ENCODE results near the gene PLCL2. TPM values are rescaled to one million over a fixed set of nuclear protein-coding genes. Genes with fewer than 3 reads are reported as not detected.
"Not testable (repeated sequence)": the region's sequence is repeated elsewhere in the genome, so short reads cannot be mapped to it uniquely, and the experiment has no call there.

The PLCL2 gene
- total and polyA plus RNA-seq, 4 donors, result 1.5 to 16.5 (median 9.4) TPM

DNA sequence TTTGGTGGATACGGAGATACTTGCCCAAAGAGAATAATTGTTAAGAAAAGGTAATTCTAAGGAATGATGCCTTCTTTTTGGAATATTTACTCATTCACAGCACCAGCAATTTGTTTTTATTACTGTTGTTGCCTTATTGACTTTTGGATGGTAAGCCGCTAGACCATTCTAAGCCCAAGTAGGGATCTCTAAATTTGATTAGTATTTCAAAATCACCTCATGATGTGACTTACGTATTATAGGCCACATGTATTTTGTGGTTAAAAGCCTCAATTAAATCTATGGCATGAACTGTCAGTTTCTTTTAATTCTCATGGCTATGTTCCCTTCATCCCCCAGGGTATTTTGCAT lies 94.1 kb downstream of the PLCL2 start:
- TF ChIP-seq YY1 (IDR thresholded peaks at IDR 0.05), result peak; percentile 7
- TF ChIP-seq SP1 (IDR thresholded peaks at IDR 0.05), result peak; percentile 20
- TF ChIP-seq HNF4A (conservative IDR thresholded peaks at IDR 0.05), result peak in 1 of 2 donors; percentile 52
- TF ChIP-seq GABPA (IDR thresholded peaks at IDR 0.05 in 1 of 2, conservative IDR thresholded peaks at IDR 0.05 in 1 of 2), result no peak
- TF ChIP-seq NR2F2 (IDR thresholded peaks at IDR 0.05), result no peak
- TF ChIP-seq FOXA2 (IDR thresholded peaks at IDR 0.05), result peak; percentile 8
- peaks cover 0 to 10% (median 0%) of the 10 kb centered on the region in 4 donors for H3K4me1 ChIP-seq (ENCODE audit: control insufficient read depth in 4 of 4, insufficient read depth in 4 of 4, low read length in 3 of 4)
- DNase-seq (ENCODE audit: low spot score), result no peak
- H3K27ac ChIP-seq (ENCODE audit: low read depth in 1 of 2, low read length in 2 of 2), result no peak overlapping the region
- H3K4me3 ChIP-seq (ENCODE audit: low read depth in 1 of 3, low read length in 3 of 3), result no peak overlapping the region
- 31% methylated on average over 3 of the region's 3 CpGs for WGBS
- no peaks in the 10 kb centered on the region for H3K27me3 ChIP-seq (ENCODE audit: control insufficient read depth in 4 of 4, insufficient read depth in 4 of 4, low read length in 3 of 4)
- H3K36me3 ChIP-seq (ENCODE audit: control insufficient read depth in 4 of 4, insufficient read depth in 3 of 4, low read depth in 1 of 4, low read length in 3 of 4), result no peaks in the 10 kb centered on the region
- no peak overlapping the region for H3K9ac ChIP-seq (ENCODE audit: low read depth in 1 of 2, low read length in 2 of 2)
- no peaks in the 10 kb centered on the region for H3K9me3 ChIP-seq (ENCODE audit: control insufficient read depth in 4 of 4, low read length in 3 of 4)

DNA sequence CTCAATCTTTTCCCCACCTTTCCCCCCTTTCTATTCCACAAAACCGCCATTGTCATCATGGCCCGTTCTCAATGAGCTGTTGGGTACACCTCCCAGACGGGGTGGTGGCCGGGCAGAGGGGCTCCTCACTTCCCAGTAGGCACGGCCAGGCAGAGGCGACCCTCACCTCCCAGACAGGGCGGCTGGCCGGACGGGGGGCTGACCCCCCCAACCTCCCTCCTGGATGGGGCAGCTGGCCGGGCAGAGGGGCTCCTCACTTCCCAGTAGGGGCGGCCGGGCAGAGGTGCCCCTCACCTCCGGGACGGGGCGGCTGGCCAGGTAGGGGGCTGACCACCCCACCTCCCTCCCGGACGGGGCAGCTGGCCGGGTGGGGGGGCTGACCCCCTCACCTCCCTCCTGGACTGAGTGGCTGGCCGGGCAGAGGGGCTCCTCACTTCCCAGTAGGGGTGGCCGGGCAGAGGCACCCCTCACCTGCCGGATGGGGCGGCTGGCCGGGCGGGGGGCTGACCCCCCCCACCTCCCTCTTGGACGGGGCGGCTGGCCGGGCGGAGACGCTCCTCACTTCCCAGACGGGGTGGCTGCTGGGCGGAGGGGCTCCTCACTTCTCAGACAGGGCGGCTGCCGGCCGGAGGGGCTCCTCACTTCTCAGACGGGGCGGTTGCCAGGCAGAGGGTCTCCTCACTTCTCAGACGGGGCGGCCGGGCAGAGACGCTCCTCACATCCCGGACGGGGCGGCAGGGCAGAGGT lies 95.2 kb downstream of the PLCL2 start:
- DNase-seq (ENCODE audit: low spot score); H3K9ac ChIP-seq (ENCODE audit: low read depth in 1 of 2, low read length in 2 of 2); H3K4me3 ChIP-seq (ENCODE audit: low read depth in 1 of 3, low read length in 3 of 3); H3K27ac ChIP-seq (ENCODE audit: low read depth in 1 of 2, low read length in 2 of 2); H3K27me3 ChIP-seq (ENCODE audit: control insufficient read depth in 4 of 4, insufficient read depth in 4 of 4, low read length in 3 of 4); H3K9me3 ChIP-seq (ENCODE audit: control insufficient read depth in 4 of 4, low read length in 3 of 4); H3K36me3 ChIP-seq (ENCODE audit: control insufficient read depth in 4 of 4, insufficient read depth in 3 of 4, low read depth in 1 of 4, low read length in 3 of 4): not testable (repeated sequence)
- peaks cover 0 to 10% (median 0%) of the 10 kb centered on the region in 4 donors for H3K4me1 ChIP-seq (ENCODE audit: control insufficient read depth in 4 of 4, insufficient read depth in 4 of 4, low read length in 3 of 4)
- 97% methylated on average over 30 of the region's 43 CpGs for WGBS

DNA sequence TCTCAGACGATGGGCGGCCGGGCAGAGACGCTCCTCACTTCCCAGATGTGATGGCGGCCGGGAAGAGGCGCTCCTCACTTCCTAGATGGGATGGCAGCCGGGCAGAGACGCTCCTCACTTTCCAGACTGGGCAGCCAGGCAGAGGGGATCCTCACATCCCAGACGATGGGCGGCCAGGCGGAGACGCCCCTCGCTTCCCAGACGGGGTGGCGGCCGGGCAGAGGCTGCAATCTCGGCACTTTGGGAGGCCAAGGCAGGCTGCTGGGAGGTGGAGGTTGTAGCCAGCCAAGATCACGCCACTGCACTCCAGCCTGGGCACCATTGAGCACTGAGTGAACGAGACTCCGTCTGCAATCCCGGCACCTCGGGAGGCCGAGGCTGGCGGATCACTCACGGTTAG lies 95.8 kb downstream of the PLCL2 start:
- 97% methylated on average over 12 of the region's 26 CpGs for WGBS
- not testable (repeated sequence) for H3K36me3 ChIP-seq (ENCODE audit: control insufficient read depth in 4 of 4, insufficient read depth in 3 of 4, low read depth in 1 of 4, low read length in 3 of 4); H3K27me3 ChIP-seq (ENCODE audit: control insufficient read depth in 4 of 4, insufficient read depth in 4 of 4, low read length in 3 of 4); H3K9ac ChIP-seq (ENCODE audit: low read depth in 1 of 2, low read length in 2 of 2); DNase-seq (ENCODE audit: low spot score); H3K4me3 ChIP-seq (ENCODE audit: low read depth in 1 of 3, low read length in 3 of 3); H3K27ac ChIP-seq (ENCODE audit: low read depth in 1 of 2, low read length in 2 of 2); H3K9me3 ChIP-seq (ENCODE audit: control insufficient read depth in 4 of 4, low read length in 3 of 4)
- peaks cover 0 to 10% (median 0%) of the 10 kb centered on the region in 4 donors for H3K4me1 ChIP-seq (ENCODE audit: control insufficient read depth in 4 of 4, insufficient read depth in 4 of 4, low read length in 3 of 4)

DNA sequence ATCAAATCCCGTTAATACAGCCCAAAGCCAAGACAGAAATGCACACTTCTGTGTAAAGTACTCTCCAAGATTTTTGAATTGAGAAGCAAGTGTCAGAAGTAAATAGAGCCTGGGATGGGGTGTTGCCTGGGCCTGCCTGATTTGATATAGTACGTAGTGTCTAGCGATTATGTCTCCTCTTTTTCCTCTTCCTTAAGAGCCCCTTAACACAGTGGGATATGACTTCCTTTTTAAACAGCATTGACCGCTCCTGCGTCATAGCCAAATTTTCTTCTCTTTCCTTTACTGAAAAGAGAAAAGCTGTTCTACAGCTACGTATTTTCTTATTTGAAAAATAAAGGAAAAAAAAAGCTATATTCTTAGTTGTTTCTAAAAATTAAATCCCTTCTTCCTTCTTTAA lies 97.7 kb downstream of the PLCL2 start:
- no peaks in the 10 kb centered on the region for H3K36me3 ChIP-seq (ENCODE audit: control insufficient read depth in 4 of 4, insufficient read depth in 3 of 4, low read depth in 1 of 4, low read length in 3 of 4)

DNA sequence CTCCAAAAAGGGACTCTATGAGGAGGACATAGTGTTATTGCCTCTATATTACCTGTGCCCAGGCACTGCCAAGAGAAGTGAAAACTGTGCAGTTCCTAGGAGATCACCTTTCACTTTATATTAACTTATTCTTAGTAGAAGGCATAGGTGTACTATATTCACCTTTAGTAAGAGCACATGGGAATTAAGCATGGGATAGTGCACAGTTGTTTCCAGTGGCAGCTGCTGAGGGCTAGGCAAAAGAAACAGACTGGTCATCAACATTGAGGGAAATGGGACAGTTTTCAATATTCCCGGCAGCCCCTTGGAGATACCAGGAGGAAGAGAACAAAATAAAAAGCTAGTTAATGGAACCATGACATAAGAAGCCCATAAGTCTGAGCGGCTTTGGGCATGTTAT lies 100.9 kb downstream of the PLCL2 start:
- no peaks in the 10 kb centered on the region for H3K36me3 ChIP-seq (ENCODE audit: control insufficient read depth in 4 of 4, insufficient read depth in 3 of 4, low read depth in 1 of 4, low read length in 3 of 4)
- peaks cover 0 to 6% (median 2%) of the 10 kb centered on the region in 4 donors for H3K4me1 ChIP-seq (ENCODE audit: control insufficient read depth in 4 of 4, insufficient read depth in 4 of 4, low read length in 3 of 4)
- no peak overlapping the region for H3K4me3 ChIP-seq (ENCODE audit: low read depth in 1 of 3, low read length in 3 of 3)
- WGBS, result 96% methylated on average over 2 of the region's 2 CpGs
- no peak overlapping the region for H3K9ac ChIP-seq (ENCODE audit: low read depth in 1 of 2, low read length in 2 of 2)
- no peaks in the 10 kb centered on the region for H3K9me3 ChIP-seq (ENCODE audit: control insufficient read depth in 4 of 4, low read length in 3 of 4)
- TF ChIP-seq HNF4G (IDR thresholded peaks at IDR 0.05), result no peak
- no peak for DNase-seq (ENCODE audit: low spot score)
- H3K27me3 ChIP-seq (ENCODE audit: control insufficient read depth in 4 of 4, insufficient read depth in 4 of 4, low read length in 3 of 4), result no peaks in the 10 kb centered on the region
- H3K27ac ChIP-seq (ENCODE audit: low read depth in 1 of 2, low read length in 2 of 2), result no peak overlapping the region

More for the DNA sequence above, 97.7 kb downstream of the PLCL2 start:
- no peak overlapping the region for H3K4me3 ChIP-seq (ENCODE audit: low read depth in 1 of 3, low read length in 3 of 3)
- 83% methylated on average over 6 of the region's 6 CpGs for WGBS
- H3K27ac ChIP-seq (ENCODE audit: low read depth in 1 of 2, low read length in 2 of 2), result no peak overlapping the region
- TF ChIP-seq YY1 (IDR thresholded peaks at IDR 0.05) (no peak), JUND (IDR thresholded peaks at IDR 0.05) (no peak), NR2F2 (IDR thresholded peaks at IDR 0.05) (no peak), EGR1 (IDR thresholded peaks at IDR 0.05; ENCODE audit: low read depth in 2 of 2) (no peak)
- no peaks in the 10 kb centered on the region for H3K27me3 ChIP-seq (ENCODE audit: control insufficient read depth in 4 of 4, insufficient read depth in 4 of 4, low read length in 3 of 4)
- peaks cover 0 to 17% (median 2%) of the 10 kb centered on the region in 4 donors for H3K4me1 ChIP-seq (ENCODE audit: control insufficient read depth in 4 of 4, insufficient read depth in 4 of 4, low read length in 3 of 4)
- no peak for DNase-seq (ENCODE audit: low spot score)
- H3K9me3 ChIP-seq (ENCODE audit: control insufficient read depth in 4 of 4, low read length in 3 of 4), result no peaks in the 10 kb centered on the region
- H3K9ac ChIP-seq (ENCODE audit: low read depth in 1 of 2, low read length in 2 of 2), result no peak overlapping the region
